HG02981 (cell line): Measurements from ENCODE around the gene AGPAT4.

Experiments
- ATAC-seq: cut with Tn5 transposase; IDR thresholded peaks from one replicate; pipeline ENCODE4 v1.9.1; 2021; ENCODE audit warnings: mild to moderate bottlenecking, moderate library complexity; ENCODE audit not compliant: unreplicated experiment

AGPAT4 gene

GRCh38 chr6:161169035-161169434 is 104.8 kb downstream of the AGPAT4 start:
- no peak for ATAC-seq

- no peak for ATAC-seq
These were observed 105.5 kb downstream of the AGPAT4 start for GRCh38 chr6:161168281-161168891.

GRCh38 chr6:161166677-161167076 is 107.2 kb downstream of the AGPAT4 start:
- no peak for ATAC-seq

GRCh38 chr6:161166176-161166575 is 107.7 kb downstream of the AGPAT4 start:
- ATAC-seq = no peak

GRCh38 chr6:161164182-161164625 is 109.7 kb downstream of the AGPAT4 start:
- no peak for ATAC-seq

- no peak for ATAC-seq
These were observed 110.2 kb downstream of the AGPAT4 start for GRCh38 chr6:161163466-161164181.

- no peak for ATAC-seq
These were observed 111.1 kb downstream of the AGPAT4 start for GRCh38 chr6:161162722-161163121.

GRCh38 chr6:161161889-161162624 is 111.8 kb downstream of the AGPAT4 start:
- ATAC-seq = no peak

- no peak for ATAC-seq
These were observed 112.7 kb downstream of the AGPAT4 start for GRCh38 chr6:161161121-161161520.

GRCh38 chr6:161154796-161155335 is 119.0 kb downstream of the AGPAT4 start:
- no peak for ATAC-seq

- no peak for ATAC-seq
These were observed 120.1 kb downstream of the AGPAT4 start for GRCh38 chr6:161153725-161154124.

GRCh38 chr6:161152907-161153662 is 120.8 kb downstream of the AGPAT4 start:
- no peak for ATAC-seq

GRCh38 chr6:161152527-161152862 is 121.4 kb downstream of the AGPAT4 start:
- no peak for ATAC-seq

GRCh38 chr6:161151660-161152526 is 122.0 kb downstream of the AGPAT4 start:
- ATAC-seq = no peak

GRCh38 chr6:161151059-161151645 is 122.7 kb downstream of the AGPAT4 start:
- no peak for ATAC-seq

- ATAC-seq = no peak
These were observed 123.3 kb downstream of the AGPAT4 start for GRCh38 chr6:161150566-161150965.

GRCh38 chr6:161150136-161150535 is 123.7 kb downstream of the AGPAT4 start:
- ATAC-seq = no peak

- ATAC-seq = no peak
These were observed 130.0 kb downstream of the AGPAT4 start for GRCh38 chr6:161143663-161144430.

GRCh38 chr6:161142957-161143296 is 130.9 kb downstream of the AGPAT4 start:
- ATAC-seq = no peak
